ENCODE measurements around the gene DCUN1D3.

- no peak for TF ChIP-seq POLR2A (IDR thresholded peaks at IDR 0.05)
- TF ChIP-seq, protein P1, sequence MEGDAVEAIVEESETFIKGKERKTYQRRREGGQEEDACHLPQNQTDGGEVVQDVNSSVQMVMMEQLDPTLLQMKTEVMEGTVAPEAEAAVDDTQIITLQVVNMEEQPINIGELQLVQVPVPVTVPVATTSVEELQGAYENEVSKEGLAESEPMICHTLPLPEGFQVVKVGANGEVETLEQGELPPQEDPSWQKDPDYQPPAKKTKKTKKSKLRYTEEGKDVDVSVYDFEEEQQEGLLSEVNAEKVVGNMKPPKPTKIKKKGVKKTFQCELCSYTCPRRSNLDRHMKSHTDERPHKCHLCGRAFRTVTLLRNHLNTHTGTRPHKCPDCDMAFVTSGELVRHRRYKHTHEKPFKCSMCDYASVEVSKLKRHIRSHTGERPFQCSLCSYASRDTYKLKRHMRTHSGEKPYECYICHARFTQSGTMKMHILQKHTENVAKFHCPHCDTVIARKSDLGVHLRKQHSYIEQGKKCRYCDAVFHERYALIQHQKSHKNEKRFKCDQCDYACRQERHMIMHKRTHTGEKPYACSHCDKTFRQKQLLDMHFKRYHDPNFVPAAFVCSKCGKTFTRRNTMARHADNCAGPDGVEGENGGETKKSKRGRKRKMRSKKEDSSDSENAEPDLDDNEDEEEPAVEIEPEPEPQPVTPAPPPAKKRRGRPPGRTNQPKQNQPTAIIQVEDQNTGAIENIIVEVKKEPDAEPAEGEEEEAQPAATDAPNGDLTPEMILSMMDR (IDR thresholded peaks at IDR 0.05): no peak
Observed at GRCh38 chr16:20946015-20946629, 46.0 kb upstream of the DCUN1D3 start.

Measured in testis (tissue), 2 donors.